Mesodermal cell (in vitro differentiated cells): ENCODE data around the gene RANBP17.
"Not testable (repeated sequence)": the region's sequence is repeated elsewhere in the genome, so short reads cannot be mapped to it uniquely, and the experiment has no call there.

ENCODE experiments used
- H3K27ac ChIP-seq: 2 replicates; pipeline ENCODE4 v1.7.0; 2013; ENCODE audit warnings: mild to moderate bottlenecking, low read depth, low read length, moderate library complexity; ENCODE audit not compliant: severe bottlenecking
- H3K36me3 ChIP-seq: 2 replicates; pipeline ENCODE4 v1.7.1; 2013; ENCODE audit warnings: mild to moderate bottlenecking, low read length, moderate library complexity; ENCODE audit not compliant: control insufficient read depth, insufficient read depth
- H3K4me1 ChIP-seq: one replicate; pipeline ENCODE4 v1.7.1; 2013; ENCODE audit warnings: mild to moderate bottlenecking, low read length; ENCODE audit not compliant: insufficient read depth, control insufficient read depth, poor library complexity, severe bottlenecking
- H3K4me3 ChIP-seq: 2 replicates; pipeline ENCODE4 v1.7.0; 2013; ENCODE audit warnings: low read length, control low read depth, mild to moderate bottlenecking; ENCODE audit not compliant: insufficient read depth, poor library complexity, severe bottlenecking; ENCODE audit errors: extremely low read depth
- H3K9me3 ChIP-seq: 2 replicates; pipeline ENCODE4 v1.7.1; 2013; ENCODE audit warnings: mild to moderate bottlenecking, low read length, moderate library complexity; ENCODE audit not compliant: control insufficient read depth
- WGBS, 2 experiments: methylation state at CpG; one replicate each; pipeline ENCODE4 v1.1.5; 2013; ENCODE audit warnings: missing lambda C conversion rate in 2 of 2; ENCODE audit not compliant: insufficient coverage in 2 of 2; 5-methylcytosine and 5-hydroxymethylcytosine counted together

RANBP17 gene

GRCh38 chr5:170937914-170938313, 76.1 kb downstream of the RANBP17 start:
- no peak overlapping the region for H3K4me3 ChIP-seq
- H3K9me3 ChIP-seq, result no peaks in the 10 kb centered on the region
- WGBS, 2 experiments, result 70 to 84% methylated on average over 2 to 5 of the region's 5 CpGs
- H3K36me3 ChIP-seq, result no peaks in the 10 kb centered on the region
- H3K4me1 ChIP-seq, result no peaks in the 10 kb centered on the region
- H3K27ac ChIP-seq, result no peak overlapping the region

DNA sequence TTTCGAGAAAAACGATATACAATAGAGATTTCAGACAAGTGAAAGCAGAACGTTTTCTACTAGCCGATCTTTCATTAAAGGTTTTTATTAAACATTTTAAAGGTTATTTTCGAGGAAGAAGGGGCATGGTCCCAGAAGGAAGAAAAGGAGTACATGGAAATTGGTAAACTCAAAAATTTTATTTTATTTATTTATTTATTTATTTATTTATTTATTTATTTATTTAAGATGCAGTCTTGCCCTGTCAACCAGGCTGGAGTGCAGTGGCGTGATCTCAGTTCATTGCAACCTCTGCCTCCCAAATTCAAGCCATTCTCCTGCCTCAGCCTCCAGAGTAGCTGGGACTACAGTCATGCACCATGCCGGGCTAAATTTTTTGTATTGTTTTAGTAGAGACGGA, 77.4 kb downstream of the RANBP17 start:
- 83% methylated on average over 2 of the region's 8 CpGs; no CpG with 5 or more reads in 1 of the 2 experiments for WGBS, 2 experiments
- no peaks in the 10 kb centered on the region for H3K9me3 ChIP-seq
- no peaks in the 10 kb centered on the region for H3K4me1 ChIP-seq
- no peak overlapping the region for H3K27ac ChIP-seq
- no peaks in the 10 kb centered on the region for H3K36me3 ChIP-seq
- no peak overlapping the region for H3K4me3 ChIP-seq

- Histone ChIP-seq H3K36me3 (no peaks in the 10 kb centered on the region), H3K9me3 (no peaks in the 10 kb centered on the region), H3K4me1 (no peaks in the 10 kb centered on the region), H3K27ac (no peak overlapping the region), H3K4me3 (no peak overlapping the region)
- 84 to 88% methylated on average over 3 to 5 of the region's 8 CpGs for WGBS, 2 experiments
Measured at GRCh38 chr5:170941788-170942187, 80.0 kb downstream of the RANBP17 start.

DNA sequence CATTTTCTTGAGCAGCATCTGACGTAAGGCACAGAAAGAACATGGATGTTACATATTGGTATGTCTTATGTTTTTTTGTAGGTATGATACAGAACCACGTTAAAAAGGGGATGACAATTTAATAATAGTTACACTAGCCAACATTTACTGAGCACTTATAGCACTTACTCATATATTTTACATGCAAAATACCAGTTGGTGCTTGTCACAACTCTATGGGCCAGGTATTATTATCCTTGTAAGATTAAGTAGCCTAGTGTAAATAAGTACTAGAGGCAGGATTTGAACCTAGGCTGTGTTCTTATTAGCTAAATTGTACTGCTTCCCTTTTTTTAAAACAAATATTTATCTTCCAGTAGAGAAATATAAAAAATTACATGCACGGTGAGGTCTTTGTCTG, 83.5 kb downstream of the RANBP17 start:
- Histone ChIP-seq H3K4me1 (no peaks in the 10 kb centered on the region), H3K36me3 (no peaks in the 10 kb centered on the region), H3K27ac (no peak overlapping the region), H3K9me3 (no peaks in the 10 kb centered on the region), H3K4me3 (no peak overlapping the region)
- 83 to 100% methylated on average over 1 of the region's 3 CpGs for WGBS, 2 experiments

DNA sequence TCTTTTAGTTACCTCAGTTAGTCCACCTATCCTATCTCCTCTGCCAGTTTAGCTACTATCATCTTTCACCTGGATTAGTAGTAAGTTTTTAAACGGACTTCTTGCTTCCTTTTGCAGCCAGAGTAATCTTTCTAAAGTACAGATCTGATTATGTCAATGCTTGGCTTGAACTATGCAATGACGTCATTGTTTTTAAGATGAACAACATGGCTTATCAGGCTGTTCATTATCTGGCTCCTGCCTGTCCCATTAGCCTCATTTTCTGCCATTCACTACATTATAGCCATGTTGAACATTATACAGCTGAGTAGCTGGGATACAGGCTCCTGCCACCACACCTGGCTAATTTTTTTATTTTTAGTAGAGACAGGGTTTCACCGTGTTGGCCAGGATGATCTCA, 98.7 kb downstream of the RANBP17 start:
- Histone ChIP-seq H3K36me3 (peaks cover 7% of the 10 kb centered on the region), H3K4me3 (no peak overlapping the region), H3K27ac (no peak overlapping the region), H3K4me1 (peaks cover 5% of the 10 kb centered on the region), H3K9me3 (no peaks in the 10 kb centered on the region)
- WGBS, 2 experiments, result 75 to 100% methylated on average over 2 of the region's 3 CpGs

DNA sequence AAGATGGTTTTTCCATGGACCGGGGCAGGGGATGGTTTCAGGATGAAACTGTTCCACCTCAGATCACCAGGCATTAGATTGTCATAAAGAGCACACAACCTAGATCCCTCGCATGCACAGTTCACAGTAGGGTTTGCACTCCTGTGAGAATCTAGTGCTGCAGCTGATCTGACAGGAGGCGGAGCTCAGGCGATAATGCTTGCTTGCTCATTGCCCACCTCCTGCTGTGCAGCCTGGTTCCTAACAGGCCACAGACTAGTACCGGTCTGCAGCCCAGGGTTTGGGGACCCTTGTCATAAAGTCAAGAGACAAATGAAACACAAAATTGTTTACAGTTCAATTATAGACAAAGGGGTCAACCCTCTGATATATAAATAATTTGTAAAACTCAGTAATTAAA, 101.7 kb downstream of the RANBP17 start:
- Histone ChIP-seq H3K4me1 (peaks cover 5% of the 10 kb centered on the region), H3K36me3 (peaks cover 7% of the 10 kb centered on the region), H3K9me3 (no peaks in the 10 kb centered on the region), H3K4me3 (no peak overlapping the region), H3K27ac (no peak overlapping the region)
- WGBS, 2 experiments, result 67 to 81% methylated on average over 4 of the region's 5 CpGs

DNA sequence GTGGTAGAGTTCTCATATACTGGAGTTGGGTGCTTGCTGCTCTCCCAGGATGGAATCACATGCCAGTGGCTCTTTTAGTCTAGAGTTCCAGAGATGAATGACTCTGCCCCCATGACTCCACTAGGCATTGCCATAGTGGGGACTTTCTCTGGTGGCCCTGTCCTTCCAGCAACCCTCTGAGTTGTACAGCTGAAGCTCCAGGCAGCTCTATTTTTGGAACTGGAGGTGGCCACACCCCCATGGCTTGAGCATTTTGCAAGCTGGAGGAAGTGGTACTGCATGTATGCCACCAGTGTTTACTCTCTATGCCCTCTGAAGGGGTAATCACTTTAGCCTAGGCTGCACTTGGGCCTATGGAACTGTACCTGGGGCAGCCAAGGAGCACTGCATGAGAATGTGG, 112.6 kb downstream of the RANBP17 start:
- Histone ChIP-seq H3K27ac (no peak overlapping the region), H3K4me3 (no peak overlapping the region), H3K9me3 (no peaks in the 10 kb centered on the region), H3K36me3 (no peaks in the 10 kb centered on the region), H3K4me1 (no peaks in the 10 kb centered on the region)

DNA sequence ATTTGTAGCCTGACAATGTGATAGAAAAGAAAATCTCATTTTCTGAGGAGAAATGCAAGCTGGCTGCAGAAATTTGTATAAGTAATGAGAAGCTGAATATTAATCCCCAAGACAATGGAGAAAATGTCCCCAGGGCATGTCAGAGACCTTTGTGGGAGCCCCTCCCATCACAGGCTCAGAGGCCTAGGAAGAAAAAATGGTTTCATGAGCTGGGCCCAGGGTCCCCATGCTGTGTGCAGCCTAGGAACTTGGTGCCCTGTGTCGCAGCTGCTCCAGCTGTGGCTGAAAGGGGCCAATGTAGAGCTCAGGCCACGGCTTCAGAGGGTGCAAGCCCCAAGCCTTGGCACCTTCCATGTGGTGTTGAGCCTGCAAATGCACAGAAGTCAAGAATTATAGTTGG, 118.4 kb downstream of the RANBP17 start:
- H3K36me3 ChIP-seq, H3K4me3 ChIP-seq, H3K4me1 ChIP-seq, H3K27ac ChIP-seq: not testable (repeated sequence)
- 92 to 100% methylated on average over 2 of the region's 2 CpGs for WGBS, 2 experiments
- H3K9me3 ChIP-seq, result peaks cover 15% of the 10 kb centered on the region

DNA sequence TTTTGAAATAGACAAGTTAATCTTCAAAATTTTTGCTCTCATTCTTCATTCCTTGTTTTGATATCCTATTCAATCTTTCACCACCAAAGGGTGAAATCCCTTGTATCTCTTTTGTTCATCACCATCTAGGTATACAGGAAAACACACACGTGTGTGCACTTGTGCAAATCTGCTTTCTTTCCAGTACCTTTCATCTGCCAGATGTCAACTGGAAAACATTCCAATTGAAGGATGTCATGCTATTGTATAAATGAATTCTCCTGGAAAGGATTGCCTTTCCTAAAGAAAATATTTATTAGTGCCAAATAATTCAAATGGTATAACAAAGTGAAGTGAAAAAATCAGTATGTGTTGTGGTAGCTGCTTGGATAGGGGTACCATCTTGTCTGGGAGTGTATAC, 123.7 kb downstream of the RANBP17 start:
- H3K4me3 ChIP-seq, result no peak overlapping the region
- WGBS, 2 experiments, result 60% methylated on average over 1 of the region's 1 CpG; no CpG with 5 or more reads in 1 of the 2 experiments
- H3K27ac ChIP-seq, result no peak overlapping the region
- peaks cover 11% of the 10 kb centered on the region for H3K9me3 ChIP-seq
- no peaks in the 10 kb centered on the region for H3K36me3 ChIP-seq
- H3K4me1 ChIP-seq, result no peaks in the 10 kb centered on the region

DNA sequence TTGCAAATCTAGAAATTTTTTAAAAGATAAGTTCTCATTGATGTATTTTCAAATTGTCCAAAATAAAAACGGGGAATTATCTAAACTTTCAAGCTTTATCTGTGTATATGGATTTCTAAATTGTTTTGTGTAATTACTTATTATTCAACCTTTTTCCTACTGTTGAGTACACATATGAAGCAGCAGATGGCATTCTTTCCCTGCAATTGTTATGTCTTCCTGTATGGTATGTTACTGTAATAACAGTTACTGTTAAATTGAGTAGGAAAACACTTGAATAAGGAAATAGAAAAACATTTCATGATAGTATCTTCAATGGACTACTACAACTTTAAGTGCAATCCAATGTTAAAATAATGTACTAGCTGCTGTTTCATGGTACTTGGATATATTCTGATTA, 124.8 kb downstream of the RANBP17 start:
- no peaks in the 10 kb centered on the region for H3K36me3 ChIP-seq
- WGBS, 2 experiments, result no CpG with 5 or more reads among the region's 1 CpG
- no peak overlapping the region for H3K4me3 ChIP-seq
- H3K27ac ChIP-seq, result no peak overlapping the region
- H3K4me1 ChIP-seq, result no peaks in the 10 kb centered on the region
- H3K9me3 ChIP-seq, result peaks cover 3% of the 10 kb centered on the region

DNA sequence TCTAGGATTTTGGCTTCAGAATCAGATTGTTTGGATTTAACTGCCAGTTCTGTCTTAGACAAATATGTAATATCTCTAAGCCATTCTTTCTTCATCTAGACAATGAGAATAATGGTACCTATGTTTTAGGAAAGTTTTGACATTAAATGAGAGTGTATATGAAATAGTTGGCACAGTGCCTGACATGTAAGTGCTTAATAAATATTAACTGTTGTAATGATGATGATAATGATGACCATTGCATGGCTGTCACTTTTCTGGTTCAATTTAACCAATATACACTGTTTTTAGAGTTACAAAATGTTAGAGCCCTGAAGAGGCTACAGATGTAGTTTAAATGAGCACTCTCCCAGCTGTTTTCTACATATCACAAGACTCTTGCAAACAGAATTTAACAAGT, 131.7 kb downstream of the RANBP17 start:
- Histone ChIP-seq H3K9me3 (no peaks in the 10 kb centered on the region), H3K4me1 (no peaks in the 10 kb centered on the region), H3K36me3 (no peaks in the 10 kb centered on the region), H3K27ac (no peak overlapping the region), H3K4me3 (no peak overlapping the region)

DNA sequence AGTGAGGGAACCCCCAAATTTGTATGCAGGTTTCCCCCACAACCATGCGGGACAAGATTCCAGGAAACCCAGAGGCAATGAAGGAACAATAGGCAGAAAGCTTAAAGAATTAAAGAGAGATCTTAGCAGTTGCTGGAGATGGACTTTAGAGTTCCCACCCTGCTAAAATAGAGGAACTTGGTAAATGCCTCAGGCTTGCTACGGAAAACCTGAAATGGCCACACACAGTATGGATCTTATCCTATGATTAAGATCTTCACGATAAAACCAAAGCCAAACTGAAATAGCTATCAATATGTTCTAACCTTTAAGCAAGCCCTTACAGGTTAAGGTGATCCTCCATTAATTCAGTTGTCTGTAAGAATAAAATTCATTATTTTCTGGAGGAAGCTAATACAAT, 148.3 kb downstream of the RANBP17 start:
- no peaks in the 10 kb centered on the region for H3K9me3 ChIP-seq
- WGBS, 2 experiments, result 83% methylated on average over 2 of the region's 3 CpGs; no CpG with 5 or more reads in 1 of the 2 experiments
- no peaks in the 10 kb centered on the region for H3K4me1 ChIP-seq
- no peaks in the 10 kb centered on the region for H3K36me3 ChIP-seq
- H3K27ac ChIP-seq, result no peak overlapping the region
- no peak overlapping the region for H3K4me3 ChIP-seq
